Loucy (cell line): ENCODE results near the gene COMMD1.

Experiments
- CTCF ChIP-seq: fragments of 200-600 bp; sonication (generic); conservative IDR thresholded peaks from 2 replicates; pipeline ENCODE4 v1.5.1; 2014; ENCODE audit warnings: mild to moderate bottlenecking, antibody characterized with exemption, low read length
- EZH2phosphoT487 ChIP-seq: fragments of 200-600 bp; IDR thresholded peaks from 2 replicates; pipeline ENCODE4 v1.6.1; 2018; ENCODE audit warnings: antibody characterized with exemption, mild to moderate bottlenecking, moderate library complexity, borderline replicate concordance

DNA sequence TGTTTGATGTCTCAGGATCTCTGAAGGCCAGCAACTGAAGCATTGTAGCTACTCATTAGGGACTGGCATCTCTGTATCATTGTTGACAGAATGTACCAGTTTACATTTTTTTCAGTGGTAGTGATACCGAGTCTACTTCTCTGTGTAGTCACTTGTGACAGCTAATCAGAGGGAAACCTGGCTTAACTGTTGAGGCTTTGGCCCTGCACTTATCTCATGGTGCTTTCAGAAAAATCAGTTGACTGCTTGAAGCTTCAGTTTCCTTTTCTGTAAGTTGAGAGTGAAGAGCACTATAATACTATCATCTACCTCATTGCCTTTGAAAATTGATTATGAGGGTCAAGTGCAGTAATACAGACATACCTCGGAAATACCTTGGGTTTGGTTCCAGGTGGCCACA is 90.0 kb downstream of the COMMD1 start:
- TF ChIP-seq CTCF (no peak), EZH2phosphoT487 (no peak)
